Natural killer cell (primary cell): Measurements from ENCODE around the gene SPHK2. TPM values are rescaled to one million over a fixed set of nuclear protein-coding genes. Genes with fewer than 3 reads are reported as not detected.

Experiments
- ATAC-seq, 3 donors: fragments of 150-1000 bp in 2 of 3; fragments of 200-7000 bp in 1 of 3; cut with Tn5 transposase; 1 replicate in 1 of 3; 2 replicates in 2 of 3; pipeline ENCODE4 v1.10.0; 2021; ENCODE audit warnings: mild to moderate bottlenecking in 2 of 3, moderate library complexity in 2 of 3
- DNase-seq, 2 donors: peaks; one replicate each; pipeline versions ENCODE4 v3.0.0 to v3.0.0-alpha.2; 2013 to 2021; ENCODE audit warnings: mixed read lengths in 1 of 2
- H3K27ac ChIP-seq: one replicate; pipeline ENCODE4 v1.5.1; 2013; ENCODE audit warnings: mild to moderate bottlenecking, low read length
- H3K27me3 ChIP-seq: one replicate; pipeline ENCODE4 v1.6.1; 2013; ENCODE audit warnings: low read length; ENCODE audit not compliant: control insufficient read depth, insufficient read depth
- H3K36me3 ChIP-seq: one replicate; pipeline ENCODE4 v1.6.1; 2013; ENCODE audit warnings: low read length; ENCODE audit not compliant: control insufficient read depth, insufficient read depth
- H3K4me1 ChIP-seq: one replicate; pipeline ENCODE4 v1.6.1; 2013; ENCODE audit warnings: low read length; ENCODE audit not compliant: control insufficient read depth, insufficient read depth
- H3K4me3 ChIP-seq: one replicate; pipeline ENCODE4 v1.5.1; 2013; ENCODE audit warnings: low read length
- H3K9me3 ChIP-seq: one replicate; pipeline ENCODE4 v1.6.1; 2013; ENCODE audit warnings: low read length; ENCODE audit not compliant: control insufficient read depth, insufficient read depth
- H3K27ac Mint-ChIP-seq, 2 donors: one replicate each; pipeline ENCODE4 v1.8.0; 2022; ENCODE audit warnings: mild to moderate bottlenecking in 2 of 2, mixed read lengths in 2 of 2, moderate library complexity in 1 of 2
- H3K27me3 Mint-ChIP-seq, 2 donors: one replicate each; pipeline ENCODE4 v1.8.0; 2022; ENCODE audit warnings: low read depth in 2 of 2, mixed read lengths in 2 of 2
- H3K36me3 Mint-ChIP-seq: one replicate; pipeline ENCODE4 v1.8.0; 2022; ENCODE audit warnings: mixed read lengths
- H3K4me1 Mint-ChIP-seq, 2 donors: one replicate each; pipeline ENCODE4 v1.8.0; 2022; ENCODE audit warnings: mixed read lengths in 2 of 2
- H3K4me3 Mint-ChIP-seq: one replicate; pipeline ENCODE4 v1.8.0; 2022; ENCODE audit warnings: mild to moderate bottlenecking, moderate library complexity, mixed read lengths
- H3K9me3 Mint-ChIP-seq, 2 donors: one replicate each; pipeline ENCODE4 v1.8.0; 2022; ENCODE audit warnings: mixed read lengths in 2 of 2
- WGBS: methylation state at CpG from one replicate; pipeline ENCODE4 v1.1.7; 2013; ENCODE audit warnings: missing lambda C conversion rate; ENCODE audit not compliant: insufficient coverage; 5-methylcytosine and 5-hydroxymethylcytosine counted together
- intact Hi-C: fragments of 100-400 bp; cut with micrococcal nuclease; formaldehyde crosslinking; loops from one replicate; pipeline ENCODE4 v1.14.2; 2022
- total RNA-seq, 4 donors: library from RNA; stranded (reverse); fragments of 120-200 nt in 1 of 4; gene quantifications; one replicate each; pipeline versions ENCODE4 v1.2.3 to v1.2.4, GENCODE V29; 2013 to 2022
- TF ChIP-seq, protein P1 (sequence below): fragments of 200-600 bp; IDR thresholded peaks from one replicate; pipeline ENCODE4 v1.8.0; 2022; ENCODE audit warnings: antibody characterized with exemption

Gene SPHK2
- total RNA-seq, 3 donors from 2014 or later (not counting 1 experiment from before 2014, with no cell fraction given): 18.6 to 28.3 (median 23.2) TPM

DNA sequence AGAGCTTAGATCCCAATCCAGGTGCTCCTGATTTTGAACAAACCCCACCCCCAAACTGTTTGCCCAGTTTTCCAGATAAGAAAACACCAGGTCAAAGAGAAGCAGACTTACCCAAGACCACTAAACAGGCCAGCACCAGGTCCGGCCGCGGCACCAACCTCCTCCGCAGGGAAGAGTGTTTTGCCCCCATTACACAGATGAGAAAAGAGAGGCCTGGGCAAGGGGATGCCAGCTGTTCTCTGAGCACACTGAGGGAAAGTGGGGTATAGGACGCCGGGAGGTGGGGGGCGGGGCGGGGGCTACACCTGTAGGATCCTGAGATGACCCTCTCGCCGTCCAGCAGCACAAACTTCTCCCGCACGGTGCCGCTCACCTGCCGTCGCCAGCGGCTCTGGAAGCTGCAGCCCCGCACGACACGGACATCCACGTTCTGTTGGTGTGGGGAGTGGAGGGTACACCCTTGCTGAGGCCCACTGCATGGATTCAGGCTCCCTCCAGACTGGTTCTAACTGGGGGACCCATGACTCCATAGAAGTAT lies 9.7 kb upstream of the SPHK2 start:
- no peaks in the 10 kb centered on the region for H3K9me3 Mint-ChIP-seq
- Histone ChIP-seq H3K36me3 (peaks cover under 1% of the 10 kb centered on the region), H3K27me3 (no peaks in the 10 kb centered on the region), H3K9me3 (no peaks in the 10 kb centered on the region), H3K4me3 (no peak overlapping the region), H3K4me1 (peaks cover 4% of the 10 kb centered on the region), H3K27ac (no peak overlapping the region)
- no peak overlapping the region for H3K4me3 Mint-ChIP-seq
- no peak overlapping the region for H3K27ac Mint-ChIP-seq
- ATAC-seq (no peak), DNase-seq (no peak)
- TF ChIP-seq, protein P1, sequence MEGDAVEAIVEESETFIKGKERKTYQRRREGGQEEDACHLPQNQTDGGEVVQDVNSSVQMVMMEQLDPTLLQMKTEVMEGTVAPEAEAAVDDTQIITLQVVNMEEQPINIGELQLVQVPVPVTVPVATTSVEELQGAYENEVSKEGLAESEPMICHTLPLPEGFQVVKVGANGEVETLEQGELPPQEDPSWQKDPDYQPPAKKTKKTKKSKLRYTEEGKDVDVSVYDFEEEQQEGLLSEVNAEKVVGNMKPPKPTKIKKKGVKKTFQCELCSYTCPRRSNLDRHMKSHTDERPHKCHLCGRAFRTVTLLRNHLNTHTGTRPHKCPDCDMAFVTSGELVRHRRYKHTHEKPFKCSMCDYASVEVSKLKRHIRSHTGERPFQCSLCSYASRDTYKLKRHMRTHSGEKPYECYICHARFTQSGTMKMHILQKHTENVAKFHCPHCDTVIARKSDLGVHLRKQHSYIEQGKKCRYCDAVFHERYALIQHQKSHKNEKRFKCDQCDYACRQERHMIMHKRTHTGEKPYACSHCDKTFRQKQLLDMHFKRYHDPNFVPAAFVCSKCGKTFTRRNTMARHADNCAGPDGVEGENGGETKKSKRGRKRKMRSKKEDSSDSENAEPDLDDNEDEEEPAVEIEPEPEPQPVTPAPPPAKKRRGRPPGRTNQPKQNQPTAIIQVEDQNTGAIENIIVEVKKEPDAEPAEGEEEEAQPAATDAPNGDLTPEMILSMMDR: no peak
- H3K27me3 Mint-ChIP-seq: no peaks in the 10 kb centered on the region
- WGBS: 96% methylated on average over 20 of the region's 20 CpGs
- intact Hi-C loops: no loop called here
- H3K4me1 Mint-ChIP-seq: peaks cover 0 to 4% of the 10 kb centered on the region in 2 donors
- no peaks in the 10 kb centered on the region for H3K36me3 Mint-ChIP-seq

DNA sequence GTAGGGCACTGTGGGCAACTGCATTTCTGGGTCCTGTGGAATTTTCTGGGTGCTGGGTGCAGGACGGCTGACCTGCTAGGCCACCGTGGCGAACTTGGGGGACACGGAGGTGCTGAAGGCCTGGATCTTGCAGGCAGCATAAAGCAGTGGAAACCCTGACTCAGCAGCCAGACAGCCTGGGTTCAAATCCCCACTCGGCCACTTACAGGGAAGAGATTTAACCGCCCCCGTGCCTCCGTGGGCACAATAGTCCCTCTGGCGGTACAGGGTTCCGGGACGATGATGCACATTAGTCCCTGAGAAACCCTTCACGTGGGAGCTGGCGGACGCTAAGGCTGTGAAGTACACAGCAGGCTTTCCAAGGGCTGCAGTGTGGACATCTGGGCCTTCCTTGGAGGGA lies 7.4 kb upstream of the SPHK2 start:
- H3K27ac ChIP-seq: no peak overlapping the region
- no peak overlapping the region for H3K4me3 ChIP-seq
- Mint-ChIP-seq H3K27ac (no peak overlapping the region), H3K36me3 (no peaks in the 10 kb centered on the region), H3K9me3 (no peaks in the 10 kb centered on the region), H3K4me3 (no peak overlapping the region), H3K27me3 (no peaks in the 10 kb centered on the region), H3K4me1 (peaks cover 1 to 12% of the 10 kb centered on the region in 2 donors)
- ATAC-seq: no peak
- H3K9me3 ChIP-seq: no peaks in the 10 kb centered on the region
- peaks cover 23% of the 10 kb centered on the region for H3K36me3 ChIP-seq
- TF ChIP-seq, protein P1: no peak
- 96% methylated on average over 14 of the region's 14 CpGs for WGBS
- H3K4me1 ChIP-seq: peaks cover 15% of the 10 kb centered on the region
- DNase-seq: no peak
- H3K27me3 ChIP-seq: no peaks in the 10 kb centered on the region
- intact Hi-C loops: no loop called here

DNA sequence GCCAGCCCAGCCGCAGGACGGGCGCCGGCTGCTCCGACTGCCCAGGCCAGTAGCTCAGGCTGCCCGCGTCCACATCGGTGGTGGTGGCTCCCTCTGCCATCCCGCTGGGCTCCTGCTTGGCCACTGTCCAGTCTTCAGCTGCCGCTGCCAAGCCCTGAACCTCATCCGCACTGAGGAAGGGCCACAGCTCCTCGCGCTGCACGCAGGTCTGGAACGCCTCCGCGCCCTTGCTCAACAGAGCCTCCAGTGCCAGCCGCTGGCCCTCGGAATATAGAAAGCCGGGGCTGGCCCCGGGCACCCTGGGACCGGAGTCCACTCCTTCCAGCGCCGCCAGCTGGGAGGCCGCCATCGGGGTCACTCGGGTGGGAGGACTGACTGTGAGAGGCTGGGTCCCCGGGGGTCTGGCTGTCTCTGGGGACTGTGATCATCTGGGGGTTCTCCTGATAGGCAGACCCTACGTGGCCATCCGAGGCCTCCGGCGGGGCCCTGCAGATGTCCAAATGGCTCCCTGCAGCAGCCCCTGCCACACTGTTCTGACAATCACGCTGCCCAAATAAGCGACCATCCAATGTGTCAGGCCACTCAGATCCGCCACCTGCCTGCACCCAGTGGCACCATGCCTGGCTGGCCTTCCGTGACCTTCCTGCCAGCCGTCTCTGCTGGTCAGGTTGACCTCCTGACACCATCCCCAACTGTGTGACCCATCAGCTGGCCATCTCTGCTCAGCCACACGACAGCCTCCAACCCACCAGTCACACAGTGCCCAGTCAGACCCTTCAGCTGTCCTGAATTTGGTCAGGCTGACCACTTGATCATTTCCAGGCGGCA lies 6.1 kb upstream of the SPHK2 start:
- peak overlapping the region in 1 of 2 donors; percentile 59 for H3K27ac Mint-ChIP-seq
- H3K36me3 Mint-ChIP-seq: no peaks in the 10 kb centered on the region
- Histone ChIP-seq H3K27me3 (no peaks in the 10 kb centered on the region), H3K9me3 (no peaks in the 10 kb centered on the region), H3K36me3 (peaks cover 33% of the 10 kb centered on the region), H3K4me1 (peaks cover 28% of the 10 kb centered on the region), H3K4me3 (no peak overlapping the region), H3K27ac (no peak overlapping the region)
- TF ChIP-seq, protein P1: no peak
- H3K9me3 Mint-ChIP-seq: no peaks in the 10 kb centered on the region
- DNase-seq: no peak
- WGBS: 90% methylated on average over 39 of the region's 39 CpGs
- H3K27me3 Mint-ChIP-seq: no peaks in the 10 kb centered on the region
- peaks cover 15 to 24% of the 10 kb centered on the region in 2 donors for H3K4me1 Mint-ChIP-seq
- intact Hi-C loops: no loop called here
- H3K4me3 Mint-ChIP-seq: no peak overlapping the region
- ATAC-seq: peak in 1 of 3 donors; percentile 7
